Peyer's patch (tissue), 4 donors: ENCODE data around the gene MYBPC3.

Experiments used
- POLR2A ChIP-seq, 2 donors: fragments of 450-650 bp; IDR thresholded peaks; one replicate each; pipeline ENCODE4 v1.5.1; 2017; ENCODE audit warnings: antibody characterized with exemption in 2 of 2, mild to moderate bottlenecking in 2 of 2, moderate library complexity in 2 of 2
- TF ChIP-seq, protein P1 (sequence below), 6 experiments: fragments of 450-650 bp in 4 of 6; fragments of 200-600 bp in 2 of 6; sonication (generic) in 1 of 6; IDR thresholded peaks; one replicate each; pipeline ENCODE4 v1.5.1; 2017 to 2019; ENCODE audit warnings: antibody characterized with exemption in 6 of 6, mild to moderate bottlenecking in 3 of 6, moderate library complexity in 1 of 6

DNA sequence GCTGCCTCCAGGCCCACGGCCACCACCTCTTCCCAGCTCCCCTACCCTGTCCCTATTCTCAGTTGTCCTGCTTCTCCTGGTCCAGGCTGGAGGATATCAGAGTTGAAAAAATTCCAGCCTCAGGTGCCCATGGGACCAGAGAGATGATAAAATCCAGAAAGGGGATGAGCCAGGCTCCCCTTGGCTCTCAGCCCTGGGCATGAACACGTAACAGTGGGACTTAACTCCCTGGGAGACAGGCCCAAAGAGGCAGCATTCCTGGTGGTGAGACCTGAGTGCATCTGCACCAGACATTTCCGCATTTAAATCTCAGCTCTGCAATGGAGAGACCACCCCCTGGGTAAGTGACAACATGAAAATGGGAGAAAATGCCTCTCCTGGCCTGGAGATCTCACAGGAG lies 45.5 kb upstream of the MYBPC3 start:
- TF ChIP-seq, protein P1, sequence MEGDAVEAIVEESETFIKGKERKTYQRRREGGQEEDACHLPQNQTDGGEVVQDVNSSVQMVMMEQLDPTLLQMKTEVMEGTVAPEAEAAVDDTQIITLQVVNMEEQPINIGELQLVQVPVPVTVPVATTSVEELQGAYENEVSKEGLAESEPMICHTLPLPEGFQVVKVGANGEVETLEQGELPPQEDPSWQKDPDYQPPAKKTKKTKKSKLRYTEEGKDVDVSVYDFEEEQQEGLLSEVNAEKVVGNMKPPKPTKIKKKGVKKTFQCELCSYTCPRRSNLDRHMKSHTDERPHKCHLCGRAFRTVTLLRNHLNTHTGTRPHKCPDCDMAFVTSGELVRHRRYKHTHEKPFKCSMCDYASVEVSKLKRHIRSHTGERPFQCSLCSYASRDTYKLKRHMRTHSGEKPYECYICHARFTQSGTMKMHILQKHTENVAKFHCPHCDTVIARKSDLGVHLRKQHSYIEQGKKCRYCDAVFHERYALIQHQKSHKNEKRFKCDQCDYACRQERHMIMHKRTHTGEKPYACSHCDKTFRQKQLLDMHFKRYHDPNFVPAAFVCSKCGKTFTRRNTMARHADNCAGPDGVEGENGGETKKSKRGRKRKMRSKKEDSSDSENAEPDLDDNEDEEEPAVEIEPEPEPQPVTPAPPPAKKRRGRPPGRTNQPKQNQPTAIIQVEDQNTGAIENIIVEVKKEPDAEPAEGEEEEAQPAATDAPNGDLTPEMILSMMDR (IDR thresholded peaks at IDR 0.05), result no peak
- no peak for TF ChIP-seq POLR2A (IDR thresholded peaks at IDR 0.05)
